Effector memory CD4-positive, alpha-beta T cell (primary cell): ENCODE results near the gene NGLY1.

Experiments
- DNase-seq, 3 donors: peaks; one replicate each; pipeline ENCODE4 v3.0.0-alpha.2; 2020
- H3K27ac ChIP-seq: 2 replicates; pipeline ENCODE4 v1.7.0; 2013; ENCODE audit warnings: mild to moderate bottlenecking, low read length, moderate library complexity; ENCODE audit not compliant: insufficient read depth, poor library complexity, severe bottlenecking
- H3K27me3 ChIP-seq: replicated peaks from 2 replicates; pipeline ENCODE4 v1.7.0; 2013; ENCODE audit warnings: mild to moderate bottlenecking, low read length; ENCODE audit not compliant: insufficient read depth, control insufficient read depth, poor library complexity, severe bottlenecking
- H3K36me3 ChIP-seq: 2 replicates; pipeline ENCODE4 v1.7.0; 2013; ENCODE audit warnings: mild to moderate bottlenecking, low read length, moderate library complexity; ENCODE audit not compliant: control insufficient read depth, insufficient read depth
- H3K4me1 ChIP-seq: 2 replicates; pipeline ENCODE4 v1.7.0; 2013; ENCODE audit warnings: low read length, mild to moderate bottlenecking; ENCODE audit not compliant: control insufficient read depth, insufficient read depth, poor library complexity, severe bottlenecking
- H3K4me3 ChIP-seq: 2 replicates; pipeline ENCODE4 v1.7.0; 2013; ENCODE audit warnings: low read length, low read depth, mild to moderate bottlenecking; ENCODE audit not compliant: insufficient read depth, poor library complexity, severe bottlenecking
- H3K9me3 ChIP-seq: 2 replicates; pipeline ENCODE4 v1.7.0; 2013; ENCODE audit warnings: mild to moderate bottlenecking, low read length, moderate library complexity; ENCODE audit not compliant: control insufficient read depth

Gene NGLY1

GRCh38 chr3:25690768-25691533, 92.3 kb downstream of the NGLY1 start:
- Histone ChIP-seq H3K27ac (no peak overlapping the region), H3K9me3 (no peaks in the 10 kb centered on the region), H3K4me1 (no peaks in the 10 kb centered on the region), H3K36me3 (no peaks in the 10 kb centered on the region), H3K27me3 (no peaks in the 10 kb centered on the region), H3K4me3 (no peak overlapping the region)
- no peak for DNase-seq

DNA sequence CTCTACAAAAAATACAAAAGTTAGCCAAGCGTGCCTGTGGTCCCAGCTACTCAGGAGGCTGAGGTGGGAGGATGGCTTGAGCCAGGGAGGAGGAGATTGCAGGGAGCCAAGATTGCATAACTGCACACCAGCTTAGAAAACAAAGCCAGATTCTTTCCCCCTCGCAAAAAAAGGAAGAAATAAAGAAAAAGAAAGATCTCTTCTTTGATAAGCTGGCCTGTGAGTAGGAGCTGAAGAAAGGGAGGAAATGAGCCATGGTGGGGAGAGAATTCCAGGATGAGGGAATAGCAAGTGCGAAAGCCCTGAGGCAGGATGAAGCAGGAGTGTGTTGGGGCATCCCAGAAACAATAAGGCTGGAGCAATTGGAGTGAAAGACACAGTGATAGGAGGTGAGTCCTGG, 94.0 kb downstream of the NGLY1 start:
- no peaks in the 10 kb centered on the region for H3K9me3 ChIP-seq
- DNase-seq: no peak
- H3K36me3 ChIP-seq: no peaks in the 10 kb centered on the region
- H3K4me1 ChIP-seq: no peaks in the 10 kb centered on the region
- no peak overlapping the region for H3K4me3 ChIP-seq
- no peaks in the 10 kb centered on the region for H3K27me3 ChIP-seq
- H3K27ac ChIP-seq: no peak overlapping the region

- DNase-seq: no peak
- Histone ChIP-seq H3K9me3 (no peaks in the 10 kb centered on the region), H3K36me3 (no peaks in the 10 kb centered on the region), H3K27ac (no peak overlapping the region), H3K27me3 (no peaks in the 10 kb centered on the region), H3K4me3 (no peak overlapping the region), H3K4me1 (no peaks in the 10 kb centered on the region)
These were observed 95.5 kb downstream of the NGLY1 start for GRCh38 chr3:25687742-25688141.

GRCh38 chr3:25686766-25687165, 96.5 kb downstream of the NGLY1 start:
- Histone ChIP-seq H3K27ac (no peak overlapping the region), H3K4me1 (no peaks in the 10 kb centered on the region), H3K9me3 (no peaks in the 10 kb centered on the region), H3K27me3 (no peaks in the 10 kb centered on the region), H3K36me3 (no peaks in the 10 kb centered on the region), H3K4me3 (no peak overlapping the region)
- no peak for DNase-seq

- H3K27me3 ChIP-seq: no peaks in the 10 kb centered on the region
- no peak for DNase-seq
- no peak overlapping the region for H3K4me3 ChIP-seq
- H3K4me1 ChIP-seq: no peaks in the 10 kb centered on the region
- H3K27ac ChIP-seq: no peak overlapping the region
- no peaks in the 10 kb centered on the region for H3K36me3 ChIP-seq
- H3K9me3 ChIP-seq: no peaks in the 10 kb centered on the region
These were observed 99.4 kb downstream of the NGLY1 start for GRCh38 chr3:25683882-25684281.

GRCh38 chr3:25683410-25683809, 99.8 kb downstream of the NGLY1 start:
- DNase-seq: no peak
- no peaks in the 10 kb centered on the region for H3K4me1 ChIP-seq
- no peak overlapping the region for H3K27ac ChIP-seq
- no peaks in the 10 kb centered on the region for H3K36me3 ChIP-seq
- H3K9me3 ChIP-seq: no peaks in the 10 kb centered on the region
- no peaks in the 10 kb centered on the region for H3K27me3 ChIP-seq
- H3K4me3 ChIP-seq: no peak overlapping the region

- Histone ChIP-seq H3K4me3 (no peak overlapping the region), H3K36me3 (no peaks in the 10 kb centered on the region), H3K27ac (no peak overlapping the region), H3K9me3 (no peaks in the 10 kb centered on the region), H3K4me1 (no peaks in the 10 kb centered on the region), H3K27me3 (no peaks in the 10 kb centered on the region)
- no peak for DNase-seq
These were observed 103.5 kb downstream of the NGLY1 start for GRCh38 chr3:25679642-25680302.

DNA sequence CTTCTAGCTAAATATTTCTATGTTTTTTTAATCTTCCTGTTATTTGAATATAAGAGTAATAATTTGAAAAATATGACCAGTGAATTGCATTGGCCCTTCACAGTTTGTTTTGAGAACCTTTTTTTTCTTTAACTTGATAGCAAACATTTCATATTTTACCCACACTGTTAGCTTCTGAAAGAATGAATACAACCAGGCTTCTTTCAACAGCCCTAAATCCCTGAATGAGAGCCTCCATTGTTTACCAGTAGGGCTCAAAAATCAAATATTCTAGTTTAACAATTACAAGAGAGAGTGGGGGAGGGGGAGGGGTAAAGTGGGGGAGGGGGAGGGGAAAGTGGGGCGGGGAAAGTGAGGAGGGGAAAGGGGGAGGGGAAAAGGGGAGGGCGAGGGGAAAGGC, 104.1 kb downstream of the NGLY1 start:
- no peaks in the 10 kb centered on the region for H3K9me3 ChIP-seq

GRCh38 chr3:25678581-25678980, 104.7 kb downstream of the NGLY1 start:
- Histone ChIP-seq H3K36me3 (no peaks in the 10 kb centered on the region), H3K27ac (no peak overlapping the region), H3K4me1 (no peaks in the 10 kb centered on the region), H3K27me3 (no peaks in the 10 kb centered on the region), H3K4me3 (no peak overlapping the region), H3K9me3 (no peaks in the 10 kb centered on the region)
- no peak for DNase-seq

More for the DNA sequence above, 104.1 kb downstream of the NGLY1 start:
- Histone ChIP-seq H3K4me1 (no peaks in the 10 kb centered on the region), H3K27me3 (no peaks in the 10 kb centered on the region), H3K36me3 (no peaks in the 10 kb centered on the region), H3K27ac (no peak overlapping the region), H3K4me3 (no peak overlapping the region)
- no peak for DNase-seq

- DNase-seq: no peak
- no peak overlapping the region for H3K27ac ChIP-seq
- no peaks in the 10 kb centered on the region for H3K27me3 ChIP-seq
- H3K36me3 ChIP-seq: no peaks in the 10 kb centered on the region
- H3K4me3 ChIP-seq: no peak overlapping the region
- no peaks in the 10 kb centered on the region for H3K9me3 ChIP-seq
- no peaks in the 10 kb centered on the region for H3K4me1 ChIP-seq
These were observed 106.1 kb downstream of the NGLY1 start for GRCh38 chr3:25677121-25677520.
